HuH-7 (cell line): Measurements from ENCODE around the gene FMO3.

Source experiments
- DNase-seq: peaks from one replicate; pipeline ENCODE4 v3.0.0; 2011; ENCODE audit warnings: low spot score

Gene FMO3

DNA sequence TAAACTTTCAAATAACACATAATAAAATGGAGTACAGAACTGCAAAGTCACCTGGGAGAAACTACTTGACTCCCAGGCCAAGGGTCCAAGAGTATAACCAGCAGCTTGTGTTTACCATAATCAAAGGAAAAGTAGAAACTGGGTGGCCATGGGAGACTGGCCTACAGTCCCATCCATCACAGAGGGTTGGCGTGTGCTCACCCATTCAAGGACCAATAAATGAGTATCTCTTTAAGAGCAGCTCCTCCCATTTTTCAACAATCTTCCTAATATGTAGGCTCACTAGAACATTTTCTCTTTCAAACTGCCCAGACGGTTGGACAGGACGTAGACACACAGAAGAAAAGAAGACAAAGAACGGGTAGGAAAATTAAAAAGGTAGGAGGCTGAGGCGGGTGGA, at the start of gene FMO3:
Gene FMO3 (plus strand): TSS at position 302 of the 400 bp plus-strand sequence. CDS start 1,754 bp downstream, outside the sequence.
- DNase-seq = no peak

DNA sequence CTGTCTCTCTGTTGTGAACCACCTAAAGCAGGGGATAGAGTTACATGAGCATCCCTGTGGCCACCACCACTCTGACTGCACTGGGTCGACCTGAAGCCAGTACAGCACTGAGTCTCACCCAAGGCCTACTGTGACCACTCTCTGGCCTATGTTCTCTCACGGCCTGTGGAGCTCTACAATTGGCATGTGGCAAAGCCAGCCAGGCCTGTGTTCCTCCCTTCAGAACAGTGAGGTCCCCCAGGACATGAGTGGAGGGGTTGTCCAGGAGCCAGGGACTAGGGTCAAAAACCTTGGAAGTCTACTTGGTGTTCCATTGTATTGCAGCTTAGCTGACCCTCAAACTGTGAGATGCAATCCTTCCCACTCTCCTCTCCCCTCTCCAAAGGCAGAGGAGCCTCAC, 42.7 kb upstream of the FMO3 start:
- no peak for DNase-seq

DNA sequence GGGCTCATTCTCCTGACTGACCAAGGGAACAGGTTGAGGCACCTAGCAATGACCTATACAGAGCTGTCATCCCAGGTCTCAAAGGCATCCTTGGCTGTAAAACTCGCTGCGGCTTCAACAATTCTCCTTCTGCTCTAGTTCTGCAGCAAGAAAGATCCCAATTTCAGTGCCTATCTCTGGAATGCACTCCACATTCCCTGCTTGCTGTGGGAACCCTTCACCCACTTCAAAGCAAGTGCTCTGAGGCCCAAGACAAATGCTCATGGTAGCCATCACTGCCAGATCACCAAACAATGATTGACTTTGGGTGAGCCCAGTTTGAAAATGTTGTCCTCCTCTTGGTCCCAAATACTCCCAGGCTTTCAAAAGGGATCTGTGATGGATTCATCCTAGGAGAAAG, 37.7 kb upstream of the FMO3 start:
- no peak for DNase-seq

DNA sequence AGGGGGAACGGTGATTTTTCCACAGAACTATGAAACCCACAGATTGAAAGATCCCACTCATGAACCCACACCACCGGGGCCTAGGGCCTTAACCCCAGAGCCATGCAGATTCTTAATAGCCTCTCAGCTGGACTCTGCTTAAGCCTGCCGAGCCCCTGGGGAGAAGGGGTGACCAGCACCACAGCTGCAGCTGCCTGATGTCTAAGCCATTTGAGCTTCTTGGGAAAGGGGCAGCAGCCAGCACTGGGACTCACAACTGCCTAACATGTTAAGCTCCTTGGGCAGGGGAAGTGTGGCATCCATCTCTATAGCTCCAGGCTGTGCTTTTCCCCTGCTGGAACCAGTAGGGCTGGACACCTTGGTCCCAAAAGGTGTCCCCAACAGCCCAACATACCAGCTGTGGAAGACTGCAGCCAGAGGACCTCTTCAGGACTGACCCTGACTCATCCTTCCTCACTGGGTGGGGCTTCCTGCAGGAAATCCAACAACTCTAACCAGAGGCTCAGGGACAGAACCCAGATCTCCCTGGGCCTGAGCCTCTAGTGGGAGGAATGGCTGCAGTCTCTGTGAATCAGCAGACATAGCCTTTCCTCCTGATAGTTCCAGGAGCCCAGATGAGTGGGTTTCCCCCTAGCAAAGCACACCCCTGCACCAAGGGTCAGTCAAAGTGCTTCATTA, 34.6 kb upstream of the FMO3 start:
- no peak for DNase-seq

DNA sequence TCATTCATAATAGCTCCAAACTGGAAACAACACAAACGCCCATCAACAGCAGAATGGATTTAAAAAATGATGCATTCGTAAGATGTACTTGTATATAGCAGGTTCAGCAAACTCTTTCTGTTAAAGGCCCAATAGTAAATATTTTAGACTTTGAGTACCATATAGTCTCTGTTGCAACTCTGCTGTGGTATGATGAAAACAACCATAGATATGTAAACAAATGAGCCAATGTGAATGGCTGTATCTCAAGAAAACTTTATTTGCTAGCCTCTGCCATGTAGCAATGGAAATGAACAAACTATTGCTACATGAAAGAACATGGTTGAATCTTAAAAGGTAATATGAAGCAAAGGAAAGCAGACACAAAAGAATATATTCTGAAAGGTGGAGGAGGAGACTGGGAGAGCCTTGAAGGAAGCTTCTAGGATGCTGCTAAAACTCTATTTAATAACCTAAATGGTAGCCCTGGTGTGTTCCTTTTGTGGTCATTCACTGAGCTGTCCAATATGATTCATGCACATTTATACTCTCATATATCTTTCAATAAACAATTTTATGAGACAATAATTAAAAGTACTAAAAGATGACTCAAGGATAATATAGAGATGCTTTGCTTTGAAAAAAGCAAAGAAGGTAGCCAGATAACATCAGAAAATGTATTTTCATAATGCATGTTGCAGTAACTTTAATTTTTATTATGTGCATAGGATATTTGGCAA, 29.1 kb upstream of the FMO3 start:
- DNase-seq = no peak

DNA sequence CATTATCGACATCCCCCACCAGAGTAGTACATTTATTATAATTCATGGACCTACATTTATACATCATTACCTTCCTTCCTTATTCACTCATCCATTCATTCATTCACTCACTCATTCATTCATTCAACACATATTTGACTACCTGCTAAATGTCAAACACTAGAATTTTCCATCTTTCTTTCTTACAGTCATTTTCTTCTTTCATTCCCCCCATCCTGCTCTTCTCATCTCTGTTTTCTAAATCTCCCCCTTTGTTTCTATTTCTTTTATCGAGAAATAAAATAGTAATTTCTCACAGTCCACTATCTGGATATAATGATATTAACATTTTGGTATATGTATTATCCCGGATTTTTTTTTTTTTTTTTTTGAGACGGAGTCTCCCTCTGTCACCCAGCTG, 27.8 kb upstream of the FMO3 start:
- no peak for DNase-seq

DNA sequence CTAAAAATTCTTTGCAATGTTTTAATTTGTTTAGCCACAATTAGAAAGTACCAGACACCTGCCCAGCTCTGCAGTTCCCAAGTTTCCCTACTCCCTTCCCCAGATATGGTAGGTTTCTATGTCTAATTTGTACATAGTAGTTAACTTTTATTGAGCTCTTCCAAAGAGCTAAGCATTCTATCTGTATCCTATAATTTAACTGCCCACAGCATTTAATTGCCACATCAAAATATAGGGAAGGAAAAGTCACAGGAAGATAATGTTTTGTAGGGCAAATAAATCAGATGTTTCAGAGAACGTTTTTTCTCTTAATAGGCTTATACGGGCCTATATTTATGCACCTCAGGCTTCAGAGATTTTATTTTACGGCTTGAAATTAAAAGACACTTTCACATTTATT, 15.7 kb upstream of the FMO3 start:
- DNase-seq = no peak

DNA sequence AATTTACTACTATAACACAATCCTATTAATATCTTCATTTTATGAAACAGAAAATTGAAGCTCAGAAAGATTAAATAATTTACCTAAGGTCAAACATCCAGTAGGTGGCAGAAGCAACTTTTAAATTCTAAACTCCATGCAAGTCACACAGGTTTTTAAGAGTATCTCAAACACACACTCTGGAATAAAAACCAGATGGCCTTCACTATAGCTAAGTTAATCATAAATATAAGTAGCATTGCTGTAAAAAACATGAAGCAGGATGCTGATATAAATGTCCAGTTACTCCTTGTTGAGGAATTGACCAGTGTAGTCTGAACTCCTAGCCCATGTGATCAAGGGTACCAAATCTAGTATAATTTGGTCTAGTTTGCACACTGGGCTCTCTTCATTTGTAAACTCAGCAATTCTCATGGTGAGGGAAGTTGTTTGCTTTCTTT, 9.4 kb upstream of the FMO3 start:
- peak; percentile 15 for DNase-seq

DNA sequence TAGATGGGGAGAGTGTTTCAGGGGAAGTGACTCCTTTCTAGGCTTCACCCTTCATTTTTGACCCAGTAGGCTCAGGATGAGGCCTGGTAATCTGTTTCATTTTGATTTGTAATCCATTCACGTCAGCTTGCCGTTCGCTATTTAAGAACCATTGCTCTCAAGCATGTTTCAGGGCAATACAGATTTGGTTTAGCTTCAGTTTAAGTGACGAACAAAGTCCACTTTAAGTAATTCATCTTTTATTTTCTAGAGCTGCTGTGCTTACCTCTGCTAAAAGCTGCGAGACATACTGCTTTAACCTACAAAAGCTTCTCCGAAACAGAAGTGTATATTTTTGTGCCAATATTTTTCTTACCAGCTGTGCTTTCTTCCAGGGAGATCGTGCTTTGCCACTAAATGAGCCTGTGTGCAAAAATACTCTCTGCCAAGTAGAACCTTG, 8.9 kb upstream of the FMO3 start:
- no peak for DNase-seq

DNA sequence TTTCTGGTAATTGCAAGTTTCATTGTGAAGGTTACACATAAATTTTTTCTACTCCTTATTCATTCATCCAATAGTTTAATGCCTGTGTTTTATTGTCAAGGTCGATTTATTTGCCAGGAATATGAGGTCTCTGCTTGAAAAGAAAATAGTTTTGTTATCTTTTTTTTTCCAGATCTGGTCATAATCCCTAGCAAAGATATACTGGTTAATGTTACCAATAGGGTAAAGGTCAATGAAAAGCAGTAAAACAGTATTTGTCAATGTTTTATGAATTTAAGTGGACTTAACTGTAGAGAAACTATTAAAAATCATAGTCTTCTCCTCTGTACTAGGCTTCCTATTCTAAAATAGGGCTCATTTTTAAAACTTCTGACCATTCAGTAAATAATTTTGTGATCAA, 8.1 kb upstream of the FMO3 start:
- no peak for DNase-seq

DNA sequence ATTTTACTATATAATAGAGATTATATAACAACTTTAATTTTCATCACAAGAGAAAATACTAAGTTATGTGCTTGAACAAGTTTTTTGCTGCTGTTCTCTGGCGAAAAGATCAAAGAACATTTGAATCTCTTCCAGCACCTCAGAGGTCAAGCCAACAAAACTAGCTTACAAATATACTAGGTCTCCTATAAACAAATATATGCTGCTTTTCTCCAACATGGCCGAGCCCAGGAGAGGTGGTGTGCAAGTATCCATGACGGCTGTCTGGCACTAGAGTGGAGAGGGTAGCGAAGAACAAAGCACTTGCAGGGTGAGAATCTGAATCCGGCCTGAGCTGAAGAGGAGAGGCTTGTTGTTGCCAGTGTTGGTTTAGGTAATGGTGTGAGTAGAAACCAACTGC, 7.5 kb upstream of the FMO3 start:
- DNase-seq = no peak

DNA sequence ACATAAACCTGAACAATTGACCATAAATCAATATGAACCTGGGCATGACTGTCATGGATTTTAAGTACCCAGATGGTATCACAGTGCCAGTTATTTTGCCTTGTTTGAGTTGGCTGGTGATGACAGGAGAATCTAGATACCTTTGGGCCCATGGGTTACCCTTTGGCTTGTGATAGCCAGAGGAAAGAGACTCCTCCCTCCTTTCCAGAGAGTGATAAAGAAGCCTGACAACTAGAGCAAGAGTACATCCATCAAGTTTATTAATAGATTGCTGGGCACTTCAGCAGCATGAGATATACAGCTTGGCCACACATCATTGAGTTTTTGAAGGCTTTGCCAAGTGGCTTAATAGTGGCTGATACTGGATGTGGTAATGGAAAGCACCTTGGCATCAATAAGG, 6.6 kb upstream of the FMO3 start:
- no peak for DNase-seq

DNA sequence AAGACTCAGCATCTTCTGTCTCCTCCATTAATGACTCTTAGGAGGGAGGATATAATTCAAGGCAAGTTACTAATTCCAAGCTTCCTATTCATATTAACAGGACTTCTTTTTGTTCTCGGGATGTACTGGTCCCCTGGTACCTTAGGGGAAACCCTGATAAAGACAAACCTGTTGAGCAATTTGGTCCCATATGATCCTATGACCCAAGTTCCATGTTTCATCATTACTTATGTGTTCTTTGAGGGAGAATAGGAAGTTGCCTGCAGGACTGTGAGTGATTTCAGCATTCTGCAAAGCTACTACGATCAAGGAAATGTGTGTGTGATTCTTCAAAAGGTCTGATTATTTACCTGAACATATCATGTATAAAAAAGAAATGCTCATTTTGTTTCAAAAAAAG, 5.8 kb upstream of the FMO3 start:
- no peak for DNase-seq

DNA sequence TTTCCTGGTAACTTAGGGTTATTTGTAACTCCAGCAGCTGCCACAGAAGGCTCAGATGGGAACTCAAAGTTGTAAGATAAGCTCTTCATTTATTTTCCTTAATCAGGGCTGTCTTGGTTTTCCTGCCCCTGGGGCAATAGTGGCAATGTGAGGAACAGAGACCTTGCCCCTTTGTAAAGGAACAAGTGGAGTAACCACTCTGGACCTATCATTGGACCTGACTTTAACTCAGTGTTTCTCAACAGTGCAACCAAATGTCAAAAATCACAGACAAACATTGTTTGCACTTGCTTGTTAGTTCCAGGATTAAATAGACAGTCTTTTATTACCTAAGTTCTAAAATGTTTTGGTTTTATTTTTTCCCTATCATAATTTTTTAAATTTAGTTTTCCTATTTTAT, 2.8 kb upstream of the FMO3 start:
- no peak for DNase-seq

DNA sequence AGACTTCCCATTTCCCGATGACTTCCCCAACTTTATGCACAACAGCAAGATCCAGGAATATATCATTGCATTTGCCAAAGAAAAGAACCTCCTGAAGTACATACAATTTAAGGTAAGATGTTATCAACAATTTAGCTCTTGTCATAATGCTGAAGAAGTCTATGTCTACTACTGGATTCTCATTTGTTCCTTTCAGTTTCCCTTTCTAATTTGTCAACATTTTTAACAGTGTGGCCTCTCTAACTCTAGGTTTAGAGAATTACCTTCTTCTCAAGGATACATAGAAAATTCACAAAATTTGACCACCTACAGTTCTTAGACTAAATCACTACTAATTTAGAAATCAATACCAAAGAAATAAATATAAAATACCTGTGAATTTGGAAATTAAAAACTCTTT, 13.2 kb downstream of the FMO3 start:
- no peak for DNase-seq

DNA sequence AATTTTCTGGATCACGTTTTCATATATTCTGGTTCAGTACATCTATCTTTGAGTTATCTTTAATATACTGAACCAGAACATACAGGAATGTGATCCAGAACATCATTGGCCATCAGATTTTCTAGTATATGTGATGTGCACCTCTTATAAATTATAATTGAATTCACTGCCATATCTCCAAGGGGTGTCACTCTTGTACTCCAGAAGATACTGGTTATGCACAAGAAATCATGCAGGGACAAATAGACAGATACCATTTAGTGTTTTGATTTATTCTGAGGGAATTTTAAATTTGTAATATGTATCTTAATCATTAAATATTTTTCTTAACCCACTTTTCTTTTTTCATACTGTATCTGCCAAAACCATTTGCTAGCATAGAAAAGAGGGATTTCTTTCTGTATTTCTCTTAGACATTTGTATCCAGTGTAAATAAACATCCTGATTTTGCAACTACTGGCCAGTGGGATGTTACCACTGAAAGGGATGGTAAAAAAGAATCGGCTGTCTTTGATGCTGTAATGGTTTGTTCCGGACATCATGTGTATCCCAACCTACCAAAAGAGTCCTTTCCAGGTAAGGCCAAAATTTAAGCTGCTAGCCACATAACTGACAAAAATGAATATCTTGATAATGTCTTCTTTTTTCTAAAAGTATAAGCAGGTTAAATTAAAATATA, 16.7 kb downstream of the FMO3 start:
- DNase-seq = no peak

DNA sequence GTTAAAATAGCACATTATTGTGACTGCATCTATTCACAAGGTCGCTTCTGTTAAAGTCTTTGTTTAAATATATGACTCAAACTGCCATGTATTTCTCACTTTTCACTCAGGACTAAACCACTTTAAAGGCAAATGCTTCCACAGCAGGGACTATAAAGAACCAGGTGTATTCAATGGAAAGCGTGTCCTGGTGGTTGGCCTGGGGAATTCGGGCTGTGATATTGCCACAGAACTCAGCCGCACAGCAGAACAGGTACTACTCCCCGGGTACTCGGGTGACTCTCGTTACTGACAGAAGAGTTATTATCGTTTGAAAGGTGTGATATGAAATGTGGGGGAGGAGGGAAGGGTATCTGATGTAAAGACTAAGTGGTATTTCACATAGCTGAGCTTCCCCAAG, 17.3 kb downstream of the FMO3 start:
- DNase-seq = no peak

DNA sequence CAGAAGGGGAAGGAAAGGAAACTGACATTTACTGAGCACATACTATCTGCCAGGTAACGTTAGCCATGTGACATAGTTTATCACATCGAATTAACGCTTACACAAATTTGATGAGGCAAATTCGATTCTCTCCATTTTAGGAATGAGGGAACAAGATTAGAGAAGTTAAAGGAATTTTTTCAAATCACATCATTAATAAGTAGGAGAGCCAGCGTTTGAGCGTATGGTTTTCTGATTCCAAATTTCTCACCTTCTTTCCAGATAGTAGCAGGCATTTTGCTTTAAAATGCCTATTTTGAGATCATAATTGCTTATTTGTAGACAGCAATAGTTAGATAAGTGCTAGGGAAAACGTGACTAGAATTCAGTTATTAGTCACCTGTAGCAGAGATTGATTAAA, 19.3 kb downstream of the FMO3 start:
- DNase-seq = no peak

DNA sequence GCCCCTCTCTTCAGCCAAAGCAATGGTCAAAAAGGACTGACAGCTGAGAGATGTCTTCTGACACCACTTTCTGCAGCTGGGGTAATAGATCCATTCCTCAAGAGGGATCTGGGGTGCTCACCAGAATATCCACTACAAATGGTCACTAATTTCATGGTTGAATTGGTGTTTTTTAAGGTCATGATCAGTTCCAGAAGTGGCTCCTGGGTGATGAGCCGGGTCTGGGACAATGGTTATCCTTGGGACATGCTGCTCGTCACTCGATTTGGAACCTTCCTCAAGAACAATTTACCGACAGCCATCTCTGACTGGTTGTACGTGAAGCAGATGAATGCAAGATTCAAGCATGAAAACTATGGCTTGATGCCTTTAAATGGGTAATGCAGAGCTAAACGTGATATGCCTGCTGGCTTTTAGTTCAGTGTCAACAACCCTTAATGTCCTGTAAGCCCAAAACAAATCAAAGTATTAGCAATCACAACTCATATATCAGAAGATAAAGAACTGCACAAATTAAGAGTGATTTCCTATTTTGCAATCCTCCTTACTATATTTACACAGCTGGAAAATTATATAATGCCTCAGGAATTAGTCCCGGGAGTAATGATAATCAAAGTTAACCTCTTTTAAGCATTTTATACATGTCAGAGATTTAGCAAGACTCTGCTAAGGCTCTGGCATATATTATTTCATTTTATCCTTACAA, 20.1 kb downstream of the FMO3 start:
- no peak for DNase-seq

DNA sequence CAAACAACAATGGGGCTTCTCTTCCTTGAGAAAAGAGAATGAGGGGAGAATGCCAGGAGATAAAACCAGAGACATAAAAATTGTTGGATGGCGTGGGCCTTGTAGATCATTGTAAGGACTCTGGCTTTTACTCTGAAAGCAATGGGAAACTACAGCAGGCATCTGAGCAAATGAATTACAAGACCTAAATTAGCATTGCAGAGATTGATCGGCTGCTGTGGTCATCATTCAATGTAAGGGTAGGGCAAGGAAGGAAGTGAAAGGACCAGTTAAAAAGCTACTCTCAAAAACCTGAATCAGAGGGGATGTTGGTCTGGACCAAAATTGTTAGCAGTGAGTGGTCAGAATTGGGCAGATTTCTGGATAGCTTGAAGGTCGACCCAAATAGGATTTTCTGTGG, 21.4 kb downstream of the FMO3 start:
- no peak for DNase-seq

DNA sequence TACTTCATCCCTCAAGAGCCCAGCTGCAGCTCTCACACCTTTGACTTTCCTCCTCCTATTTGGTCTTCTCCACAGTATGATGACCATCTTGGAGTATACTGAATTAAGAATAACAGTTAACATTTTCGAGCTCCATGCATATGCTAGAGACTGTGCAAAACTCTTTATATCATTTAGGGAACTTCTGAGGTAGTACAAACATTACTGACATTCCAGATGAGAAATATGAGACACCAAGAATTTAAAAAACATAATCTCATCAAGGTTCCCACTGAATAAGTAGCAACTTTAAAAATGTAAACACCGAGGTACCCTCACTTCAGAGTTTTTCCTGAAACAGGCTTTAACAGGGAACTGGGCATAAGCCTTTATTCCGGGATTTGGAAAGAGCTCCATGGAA, 22.7 kb downstream of the FMO3 start:
- no peak for DNase-seq

DNA sequence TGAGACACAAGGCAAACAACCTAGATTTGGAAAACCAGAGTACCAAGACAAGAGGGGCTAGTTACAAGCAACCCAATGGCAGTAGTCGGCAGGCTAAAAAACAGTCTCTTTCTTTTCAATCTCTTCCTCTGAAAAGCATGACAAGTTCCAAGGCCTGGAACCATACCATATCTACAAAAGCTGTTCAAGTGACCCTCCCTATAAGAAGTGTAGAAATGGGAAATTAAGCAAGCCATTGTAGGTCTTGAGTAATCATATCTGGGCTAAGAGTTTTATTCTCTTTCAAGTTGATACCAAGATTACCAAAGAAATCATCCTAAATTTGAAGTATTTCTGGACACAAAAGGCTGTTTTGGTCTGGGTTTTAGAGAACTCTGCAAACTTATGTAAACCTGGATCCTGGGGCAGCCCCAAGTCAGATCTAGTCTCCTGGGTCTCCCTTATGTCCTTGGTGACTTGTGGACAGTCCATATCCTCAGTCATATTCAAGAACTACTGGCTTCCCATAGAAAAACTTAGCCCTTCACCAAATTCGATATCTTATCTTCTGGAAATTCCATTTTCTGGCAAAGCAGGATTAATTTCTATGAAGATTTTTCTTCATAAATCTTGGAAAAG, 24.7 kb downstream of the FMO3 start:
- DNase-seq = no peak
